BLaER1 (cell line): Measurements from ENCODE around the gene MOBP.
A peak's percentile ranks its signal among the peaks of the same experiment; 100 is the strongest.

Experiments used
- H3K27ac ChIP-seq: shearing (Covaris generic); formaldehyde crosslinking; 2 replicates; pipeline ENCODE4 v1.8.1; 2022
- H3K27me3 ChIP-seq: shearing (Covaris generic); formaldehyde crosslinking; 2 replicates; pipeline ENCODE4 v1.8.1; 2022
- H3K36me3 ChIP-seq: shearing (Covaris generic); formaldehyde crosslinking; 2 replicates; pipeline ENCODE4 v1.8.1; 2022
- H3K4me1 ChIP-seq: shearing (Covaris generic); formaldehyde crosslinking; 2 replicates; pipeline ENCODE4 v1.8.1; 2022
- H3K4me2 ChIP-seq: shearing (Covaris generic); formaldehyde crosslinking; 2 replicates; pipeline ENCODE4 v1.8.1; 2022
- H3K4me3 ChIP-seq: shearing (Covaris generic); formaldehyde crosslinking; 2 replicates; pipeline ENCODE4 v1.8.1; 2022
- H3K9ac ChIP-seq: shearing (Covaris generic); formaldehyde crosslinking; 2 replicates; pipeline ENCODE4 v1.8.1; 2022
- H3K9me3 ChIP-seq: shearing (Covaris generic); formaldehyde crosslinking; 2 replicates; pipeline ENCODE4 v1.8.1; 2022
- H4K20me1 ChIP-seq: shearing (Covaris generic); formaldehyde crosslinking; 2 replicates; pipeline ENCODE4 v1.8.1; 2022
- Cebpa-rat ChIP-seq: shearing (Covaris generic); IDR thresholded peaks from 2 replicates; pipeline ENCODE4 v1.8.1; 2022

Gene MOBP

GRCh38 chr3:39469258-39469657 lies 1.8 kb downstream of the MOBP start:
- TF ChIP-seq Cebpa-rat: no peak
- Histone ChIP-seq H3K9ac (no peak overlapping the region), H3K4me1 (peaks cover 12% of the 10 kb centered on the region), H3K4me2 (no peak overlapping the region), H3K4me3 (no peak overlapping the region), H3K9me3 (no peaks in the 10 kb centered on the region), H3K36me3 (no peaks in the 10 kb centered on the region), H3K27me3 (no peaks in the 10 kb centered on the region), H3K27ac (no peak overlapping the region), H4K20me1 (no peaks in the 10 kb centered on the region)

- H3K36me3 ChIP-seq: no peaks in the 10 kb centered on the region
- no peaks in the 10 kb centered on the region for H3K27me3 ChIP-seq
- H3K4me1 ChIP-seq: peaks cover 12% of the 10 kb centered on the region
- H3K9ac ChIP-seq: no peak overlapping the region
- H3K4me3 ChIP-seq: no peak overlapping the region
- H3K4me2 ChIP-seq: no peak overlapping the region
- no peak for TF ChIP-seq Cebpa-rat
- H4K20me1 ChIP-seq: no peaks in the 10 kb centered on the region
- no peak overlapping the region for H3K27ac ChIP-seq
- no peaks in the 10 kb centered on the region for H3K9me3 ChIP-seq
Measured at GRCh38 chr3:39469945-39470344, 2.5 kb downstream of the MOBP start.

GRCh38 chr3:39471652-39472051 lies 4.2 kb downstream of the MOBP start:
- TF ChIP-seq Cebpa-rat: no peak
- Histone ChIP-seq H3K27ac (no peak overlapping the region), H4K20me1 (no peaks in the 10 kb centered on the region), H3K9ac (no peak overlapping the region), H3K4me1 (peaks cover 12% of the 10 kb centered on the region), H3K4me2 (no peak overlapping the region), H3K27me3 (no peaks in the 10 kb centered on the region), H3K36me3 (no peaks in the 10 kb centered on the region), H3K9me3 (peaks cover 9% of the 10 kb centered on the region), H3K4me3 (no peak overlapping the region)

- no peak for TF ChIP-seq Cebpa-rat
- Histone ChIP-seq H3K9me3 (peaks cover 14% of the 10 kb centered on the region), H4K20me1 (no peaks in the 10 kb centered on the region), H3K4me3 (no peak overlapping the region), H3K27me3 (no peaks in the 10 kb centered on the region), H3K4me2 (peak overlapping the region; percentile 29), H3K9ac (no peak overlapping the region), H3K4me1 (peaks cover 12% of the 10 kb centered on the region), H3K27ac (no peak overlapping the region), H3K36me3 (no peaks in the 10 kb centered on the region)
Measured at GRCh38 chr3:39473452-39474125, 6.1 kb downstream of the MOBP start.

- no peak overlapping the region for H3K4me3 ChIP-seq
- no peak overlapping the region for H3K27ac ChIP-seq
- no peaks in the 10 kb centered on the region for H3K36me3 ChIP-seq
- TF ChIP-seq Cebpa-rat: no peak
- no peaks in the 10 kb centered on the region for H4K20me1 ChIP-seq
- H3K4me1 ChIP-seq: peaks cover 12% of the 10 kb centered on the region
- H3K4me2 ChIP-seq: peak overlapping the region; percentile 29; the same call in 1 of the 2 replicates
- H3K27me3 ChIP-seq: no peaks in the 10 kb centered on the region
- no peak overlapping the region for H3K9ac ChIP-seq
- H3K9me3 ChIP-seq: peaks cover 14% of the 10 kb centered on the region
Measured at GRCh38 chr3:39474126-39474515, 6.6 kb downstream of the MOBP start.

GRCh38 chr3:39476783-39477182 lies 9.3 kb downstream of the MOBP start:
- H3K27ac ChIP-seq: no peak overlapping the region
- H3K4me3 ChIP-seq: no peak overlapping the region
- peaks cover 12% of the 10 kb centered on the region for H3K4me1 ChIP-seq
- TF ChIP-seq Cebpa-rat: no peak
- H3K9ac ChIP-seq: no peak overlapping the region
- no peak overlapping the region for H3K4me2 ChIP-seq
- no peaks in the 10 kb centered on the region for H3K27me3 ChIP-seq
- H3K36me3 ChIP-seq: no peaks in the 10 kb centered on the region
- no peaks in the 10 kb centered on the region for H4K20me1 ChIP-seq
- peaks cover 14% of the 10 kb centered on the region for H3K9me3 ChIP-seq

- TF ChIP-seq Cebpa-rat: no peak
- H3K27me3 ChIP-seq: no peaks in the 10 kb centered on the region
- no peak overlapping the region for H3K4me2 ChIP-seq
- no peak overlapping the region for H3K9ac ChIP-seq
- peaks cover 14% of the 10 kb centered on the region for H3K9me3 ChIP-seq
- H3K36me3 ChIP-seq: no peaks in the 10 kb centered on the region
- H3K27ac ChIP-seq: no peak overlapping the region
- no peaks in the 10 kb centered on the region for H4K20me1 ChIP-seq
- peaks cover 9% of the 10 kb centered on the region for H3K4me1 ChIP-seq
- H3K4me3 ChIP-seq: no peak overlapping the region
Measured at GRCh38 chr3:39478226-39478625, 10.7 kb downstream of the MOBP start.

- no peaks in the 10 kb centered on the region for H3K36me3 ChIP-seq
- no peak overlapping the region for H3K4me3 ChIP-seq
- no peaks in the 10 kb centered on the region for H3K4me1 ChIP-seq
Measured at GRCh38 chr3:39479701-39480414, 12.4 kb downstream of the MOBP start.

GRCh38 chr3:39485547-39485946 lies 18.1 kb downstream of the MOBP start:
- H3K4me3 ChIP-seq: no peak overlapping the region
- no peak overlapping the region for H3K27ac ChIP-seq

More at GRCh38 chr3:39479701-39480414, 12.4 kb downstream of the MOBP start:
- peaks cover 14% of the 10 kb centered on the region for H3K9me3 ChIP-seq
- no peaks in the 10 kb centered on the region for H4K20me1 ChIP-seq
- no peak overlapping the region for H3K4me2 ChIP-seq
- no peaks in the 10 kb centered on the region for H3K27me3 ChIP-seq
- H3K27ac ChIP-seq: no peak overlapping the region
- no peak overlapping the region for H3K9ac ChIP-seq
- no peak for TF ChIP-seq Cebpa-rat

GRCh38 chr3:39491014-39491413 lies 23.5 kb downstream of the MOBP start:
- no peak for TF ChIP-seq Cebpa-rat
- Histone ChIP-seq H3K36me3 (no peaks in the 10 kb centered on the region), H3K4me2 (no peak overlapping the region)

More at GRCh38 chr3:39485547-39485946, 18.1 kb downstream of the MOBP start:
- H3K27me3 ChIP-seq: no peaks in the 10 kb centered on the region
- no peak overlapping the region for H3K9ac ChIP-seq
- no peaks in the 10 kb centered on the region for H3K36me3 ChIP-seq
- TF ChIP-seq Cebpa-rat: no peak
- H3K9me3 ChIP-seq: peaks cover 10% of the 10 kb centered on the region; the same call in 1 of the 2 replicates
- no peak overlapping the region for H3K4me2 ChIP-seq
- H4K20me1 ChIP-seq: no peaks in the 10 kb centered on the region
- H3K4me1 ChIP-seq: no peaks in the 10 kb centered on the region

More at GRCh38 chr3:39491014-39491413, 23.5 kb downstream of the MOBP start:
- Histone ChIP-seq H3K27me3 (no peaks in the 10 kb centered on the region), H3K9ac (no peak overlapping the region), H4K20me1 (no peaks in the 10 kb centered on the region), H3K27ac (no peak overlapping the region), H3K4me3 (no peak overlapping the region), H3K9me3 (peaks cover 10% of the 10 kb centered on the region; the same call in 1 of the 2 replicates), H3K4me1 (no peaks in the 10 kb centered on the region)
